Esophagus (tissue), 2 donors: ENCODE data around the gene GPR107. TPM values are rescaled to one million over a fixed set of nuclear protein-coding genes. Genes with fewer than 3 reads are reported as not detected.

Source experiments
- H3K27ac ChIP-seq, 2 donors: one replicate each; pipeline ENCODE4 v1.5.1; 2013; ENCODE audit warnings: low read depth in 2 of 2, mild to moderate bottlenecking in 2 of 2, inconsistent platforms in 1 of 2, low read length in 1 of 2, moderate library complexity in 1 of 2
- H3K27me3 ChIP-seq, 2 donors: one replicate each; pipeline ENCODE4 v1.6.1; 2013; ENCODE audit warnings: low read length in 2 of 2, control low read depth in 1 of 2, mild to moderate bottlenecking in 1 of 2; ENCODE audit not compliant: insufficient read depth in 2 of 2, control insufficient read depth in 1 of 2
- H3K36me3 ChIP-seq, 2 donors: one replicate each; pipeline ENCODE4 v1.6.1; 2013; ENCODE audit warnings: low read length in 1 of 2; ENCODE audit not compliant: control insufficient read depth in 2 of 2, insufficient read depth in 2 of 2
- H3K4me1 ChIP-seq, 2 donors: one replicate each; pipeline ENCODE4 v1.6.1; 2013; ENCODE audit warnings: low read length in 1 of 2; ENCODE audit not compliant: control insufficient read depth in 2 of 2, insufficient read depth in 2 of 2
- H3K4me3 ChIP-seq, 2 donors: one replicate each; pipeline ENCODE4 v1.5.1; 2013; ENCODE audit warnings: low read length in 2 of 2, mild to moderate bottlenecking in 2 of 2, low read depth in 1 of 2, moderate library complexity in 1 of 2
- H3K9me3 ChIP-seq, 2 donors: one replicate each; pipeline ENCODE4 v1.6.1; 2013; ENCODE audit warnings: mild to moderate bottlenecking in 2 of 2, low read depth in 1 of 2, low read length in 1 of 2, moderate library complexity in 1 of 2; ENCODE audit not compliant: control insufficient read depth in 2 of 2, insufficient read depth in 1 of 2
- WGBS, 2 donors: extraction: QIAGEN DNeasy Blood & Tissue Kit; methylation state at CpG; one replicate each; pipeline ENCODE4 v1.1.7; 2013; 5-methylcytosine and 5-hydroxymethylcytosine counted together
- polyA plus RNA-seq, 2 donors: library from polyadenylated mRNA; stranded (reverse); fragments of 200-250 nt; gene quantifications; one replicate each; pipeline ENCODE4 v1.2.3, GENCODE V29; 2013
- donor health status: healthy with polysubstance abuse.
- donor health status: Bipolar disorder and iron deficiency.

The GPR107 gene
- polyA plus RNA-seq, 2 donors = 8.6 to 12.2 TPM

DNA sequence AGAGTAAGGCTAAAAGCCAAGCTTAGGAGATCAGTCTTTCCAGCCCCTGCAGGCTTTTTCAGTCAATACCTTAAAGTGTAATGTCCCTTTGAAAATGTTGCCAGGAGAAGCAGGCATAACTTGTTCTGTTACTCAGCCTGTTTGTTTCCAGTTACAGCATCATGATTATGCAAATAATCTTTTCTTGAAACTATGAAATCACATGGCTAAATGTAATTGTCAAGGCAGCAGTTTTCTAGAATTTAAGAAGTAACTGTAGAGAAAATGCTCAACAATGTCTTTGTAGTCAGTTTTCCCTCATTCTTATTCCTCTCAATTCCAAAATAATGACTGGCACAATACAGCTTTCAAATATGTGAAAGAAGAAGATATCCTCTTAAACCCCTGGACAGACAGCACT lies 1.9 kb upstream of the GPR107 start:
- Histone ChIP-seq H3K27ac (peak overlapping the region; percentile 66 to 75), H3K27me3 (no peaks in the 10 kb centered on the region), H3K36me3 (no peaks in the 10 kb centered on the region), H3K4me1 (no peaks in the 10 kb centered on the region), H3K4me3 (no peak overlapping the region), H3K9me3 (no peaks in the 10 kb centered on the region)

- Histone ChIP-seq H3K27ac (peak overlapping the region; percentile 89 to 96), H3K9me3 (no peaks in the 10 kb centered on the region), H3K4me3 (peak overlapping the region; percentile 82 to 97), H3K4me1 (no peaks in the 10 kb centered on the region), H3K36me3 (no peaks in the 10 kb centered on the region), H3K27me3 (no peaks in the 10 kb centered on the region)
- WGBS, 2 donors = 12 to 14% methylated on average over 9 of the region's 9 CpGs
Measured at GRCh38 chr9:130053109-130053503, 600 bp upstream of the GPR107 start.

- WGBS, 2 donors = 4 to 9% methylated on average over 14 of the region's 14 CpGs
- H3K36me3 ChIP-seq = no peaks in the 10 kb centered on the region
- H3K27me3 ChIP-seq = no peaks in the 10 kb centered on the region
- peak overlapping the region; percentile 82 to 97 for H3K4me3 ChIP-seq
- no peaks in the 10 kb centered on the region for H3K4me1 ChIP-seq
- peak overlapping the region; percentile 89 to 96 for H3K27ac ChIP-seq
- H3K9me3 ChIP-seq = no peaks in the 10 kb centered on the region
Measured at GRCh38 chr9:130054325-130054786, 650 bp downstream of the GPR107 start.

DNA sequence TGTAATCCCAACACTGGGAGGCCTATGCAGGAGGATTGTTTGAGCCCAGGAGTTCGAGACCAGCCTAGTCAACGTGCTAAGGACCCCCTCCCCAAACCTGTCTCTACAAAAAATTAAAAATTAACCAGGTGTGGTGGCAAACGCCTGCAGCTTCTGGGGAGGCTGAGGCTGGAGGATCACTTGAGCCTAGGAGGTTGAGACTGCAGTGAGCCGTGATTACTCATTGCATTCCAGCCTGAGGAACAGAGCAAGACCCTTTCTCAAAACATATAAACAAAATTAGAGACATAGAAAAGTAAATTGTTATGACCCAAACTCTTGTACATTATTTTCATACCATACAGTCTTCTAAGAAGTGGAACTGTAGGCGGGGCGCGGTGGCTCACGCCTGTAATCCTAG lies 1.1 kb downstream of the GPR107 start:
- Histone ChIP-seq H3K4me1 (no peaks in the 10 kb centered on the region), H3K27ac (no peak overlapping the region), H3K4me3 (peak overlapping the region; percentile 82 to 97), H3K36me3 (no peaks in the 10 kb centered on the region), H3K9me3 (no peaks in the 10 kb centered on the region), H3K27me3 (no peaks in the 10 kb centered on the region)
- WGBS, 2 donors = 65 to 73% methylated on average over 8 of the region's 8 CpGs

DNA sequence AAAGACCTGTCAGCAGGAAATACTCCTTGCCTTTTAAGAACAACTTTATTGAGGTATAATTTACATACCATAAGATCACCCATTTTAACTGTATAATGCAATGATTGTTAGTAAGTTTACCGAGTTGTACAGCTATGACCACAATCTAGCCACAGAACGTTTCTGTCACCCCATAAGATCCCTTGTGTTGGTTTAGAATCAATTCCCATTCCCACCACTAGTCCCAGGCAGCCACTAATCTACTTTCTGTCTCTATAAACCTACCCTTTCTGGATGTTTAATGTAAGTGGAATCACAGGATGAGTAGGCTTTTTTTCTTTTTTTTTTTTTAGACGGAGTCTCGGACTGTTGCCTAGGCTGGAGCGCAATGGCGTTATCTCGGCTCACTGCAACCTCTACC lies 4.4 kb downstream of the GPR107 start:
- Histone ChIP-seq H3K36me3 (no peaks in the 10 kb centered on the region), H3K27ac (no peak overlapping the region), H3K4me3 (no peak overlapping the region), H3K9me3 (no peaks in the 10 kb centered on the region), H3K27me3 (no peaks in the 10 kb centered on the region), H3K4me1 (no peaks in the 10 kb centered on the region)
- WGBS, 2 donors = 81 to 85% methylated on average over 7 of the region's 7 CpGs

DNA sequence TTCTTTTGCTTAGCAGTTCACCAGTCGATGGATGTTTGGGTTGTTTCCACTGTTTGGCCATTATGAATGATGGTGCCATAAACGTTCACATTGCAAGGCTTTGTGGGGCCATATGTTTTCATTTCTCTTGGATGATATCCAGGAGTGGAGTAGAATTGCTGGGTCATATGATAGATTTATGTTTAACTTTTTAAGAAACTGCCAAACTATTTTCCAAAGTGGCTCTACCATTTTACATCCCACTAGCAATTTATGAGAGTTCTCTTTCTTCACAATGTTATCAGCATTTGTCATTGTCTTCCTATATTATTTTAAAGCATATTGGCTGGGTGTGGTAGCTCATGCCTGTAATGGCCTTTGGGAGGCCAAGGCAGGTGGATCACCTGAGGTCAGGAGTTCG lies 5.2 kb downstream of the GPR107 start:
- Histone ChIP-seq H3K27ac (no peak overlapping the region), H3K9me3 (no peaks in the 10 kb centered on the region), H3K27me3 (no peaks in the 10 kb centered on the region), H3K4me3 (no peak overlapping the region), H3K4me1 (no peaks in the 10 kb centered on the region), H3K36me3 (no peaks in the 10 kb centered on the region)
- WGBS, 2 donors = 51 to 54% methylated on average over 3 of the region's 3 CpGs

GRCh38 chr9:130060296-130060695 lies 6.6 kb downstream of the GPR107 start:
- H3K9me3 ChIP-seq = no peaks in the 10 kb centered on the region
- H3K27me3 ChIP-seq = no peaks in the 10 kb centered on the region
- 83 to 92% methylated on average over 7 of the region's 7 CpGs for WGBS, 2 donors
- H3K36me3 ChIP-seq = no peaks in the 10 kb centered on the region
- H3K4me3 ChIP-seq = no peak overlapping the region
- H3K4me1 ChIP-seq = no peaks in the 10 kb centered on the region
- no peak overlapping the region for H3K27ac ChIP-seq

DNA sequence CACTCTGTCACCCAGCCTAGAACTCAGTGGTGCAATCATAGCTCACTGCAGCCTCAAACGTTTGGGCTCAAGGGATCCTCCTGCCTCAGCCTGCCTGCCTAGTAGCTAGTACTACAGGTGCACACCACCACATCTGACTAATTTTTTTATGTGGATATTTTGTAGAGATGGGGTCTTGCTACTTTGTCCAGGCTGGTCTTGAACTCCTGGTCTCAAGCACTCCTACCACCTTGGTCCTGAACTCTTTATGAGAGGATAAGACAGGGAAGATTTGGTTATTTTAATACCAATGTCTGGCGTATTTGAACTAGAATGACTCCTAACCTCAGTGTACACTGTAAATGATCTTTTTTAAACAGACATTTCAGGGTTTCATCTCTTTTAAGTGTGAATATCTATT lies 9.0 kb downstream of the GPR107 start:
- 74 to 79% methylated on average over 2 of the region's 2 CpGs for WGBS, 2 donors
- Histone ChIP-seq H3K4me1 (no peaks in the 10 kb centered on the region), H3K4me3 (no peak overlapping the region), H3K36me3 (no peaks in the 10 kb centered on the region), H3K27ac (no peak overlapping the region), H3K9me3 (no peaks in the 10 kb centered on the region), H3K27me3 (no peaks in the 10 kb centered on the region)

DNA sequence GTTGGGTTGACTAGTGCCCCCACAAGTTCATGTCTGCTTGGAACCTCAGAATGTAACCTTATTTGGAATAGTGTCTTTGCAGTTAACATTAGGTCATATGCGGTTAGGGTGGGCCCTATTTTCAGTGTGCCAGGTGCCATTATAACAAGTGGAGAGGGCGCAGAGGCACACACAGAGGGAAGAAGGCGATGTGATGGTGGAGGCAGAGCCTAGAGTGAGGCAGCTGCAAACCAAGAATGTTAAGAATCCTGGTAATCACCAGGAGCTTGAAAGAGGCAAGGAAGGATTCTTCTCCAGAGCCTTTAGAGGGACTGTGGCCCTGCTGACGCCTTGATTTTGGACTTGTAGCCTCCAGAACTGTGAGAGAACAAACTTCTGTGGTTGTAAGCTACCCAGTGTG lies 10.9 kb downstream of the GPR107 start:
- Histone ChIP-seq H3K9me3 (no peaks in the 10 kb centered on the region), H3K36me3 (no peaks in the 10 kb centered on the region), H3K27me3 (no peaks in the 10 kb centered on the region), H3K4me1 (no peaks in the 10 kb centered on the region), H3K27ac (no peak overlapping the region), H3K4me3 (no peak overlapping the region)
- 93 to 95% methylated on average over 4 of the region's 4 CpGs for WGBS, 2 donors

DNA sequence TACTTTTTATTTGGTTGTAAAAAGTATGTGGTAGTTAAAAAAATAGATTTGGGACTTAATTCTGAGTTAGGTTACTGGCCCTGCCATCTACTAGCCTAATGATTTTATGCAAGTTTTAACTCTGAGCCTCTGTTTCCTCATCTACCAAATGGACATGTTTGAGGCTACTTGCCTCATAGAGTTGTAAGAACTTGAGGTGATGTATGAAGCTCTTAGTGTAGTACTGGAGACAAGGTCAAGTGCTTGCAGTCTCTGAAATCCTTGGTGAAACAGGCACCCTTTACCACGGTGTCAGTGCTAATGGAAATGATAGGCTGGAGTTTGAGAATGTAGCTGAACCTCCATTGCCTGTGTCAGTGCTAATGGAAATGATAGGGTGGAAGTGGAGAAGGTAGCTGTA lies 15.3 kb downstream of the GPR107 start:
- Histone ChIP-seq H3K27me3 (no peaks in the 10 kb centered on the region), H3K9me3 (no peaks in the 10 kb centered on the region), H3K27ac (peak overlapping the region in 1 of 2 donors; percentile 16), H3K4me3 (no peak overlapping the region), H3K4me1 (no peaks in the 10 kb centered on the region), H3K36me3 (no peaks in the 10 kb centered on the region)
- 90 to 95% methylated on average over 1 of the region's 1 CpG for WGBS, 2 donors
